OCI-LY7 (cell line): ENCODE results near the gene GP1BB.

Experiments used
- CTCF ChIP-seq: fragments of 200-600 bp; sonication (generic); conservative IDR thresholded peaks from 2 replicates; pipeline ENCODE4 v1.5.1; 2014; ENCODE audit warnings: mild to moderate bottlenecking, antibody characterized with exemption, low read length, moderate library complexity, mixed read lengths
- EZH2phosphoT487 ChIP-seq: fragments of 200-600 bp; sonication (generic); IDR thresholded peaks from 2 replicates; pipeline ENCODE4 v1.6.1; 2018; ENCODE audit warnings: low read depth, borderline replicate concordance, mild to moderate bottlenecking, mixed run types, antibody characterized with exemption, low read length, moderate library complexity, mixed read lengths

GRCh38 chr22:19673660-19674059, 49.7 kb upstream of the GP1BB start:
- TF ChIP-seq CTCF (no peak), EZH2phosphoT487 (no peak)
